ENCODE data around the gene PDE4D.

Gene PDE4D

GRCh38 chr5:59002162-59002825 lies 891.2 kb downstream of the PDE4D start:
- no peaks in the 10 kb centered on the region for H3K9me2 ChIP-seq (replicated peaks; ENCODE audit: insufficient read depth, low read length)
- H2AFZ ChIP-seq (ENCODE audit: low read length) = no peak overlapping the region
- H3F3A ChIP-seq (ENCODE audit: insufficient read depth, low read length) = no peaks in the 10 kb centered on the region
- TF ChIP-seq EZH2 (optimal IDR thresholded peaks at IDR 0.05; ENCODE audit: low read depth, low read length) (no peak), CTCF (IDR thresholded peaks at IDR 0.05; ENCODE audit: low read length) (no peak), EZH2phosphoT487 (IDR thresholded peaks at IDR 0.05; ENCODE audit: low read length) (no peak)
- DNase-seq = no peak
- no peaks in the 10 kb centered on the region for H3K79me2 ChIP-seq (ENCODE audit: low read length)
- H3K4me2 ChIP-seq (ENCODE audit: low read depth, low read length) = no peak overlapping the region
- H3K9me3 ChIP-seq (replicated peaks; ENCODE audit: insufficient read depth, low read length) = no peaks in the 10 kb centered on the region
- no peak overlapping the region for H3K9ac ChIP-seq (ENCODE audit: low read length)
- H3K27ac ChIP-seq (ENCODE audit: low read length) = no peak overlapping the region
- H3K36me3 ChIP-seq (replicated peaks; ENCODE audit: insufficient read depth, low read length) = no peaks in the 10 kb centered on the region
- H3K4me1 ChIP-seq (ENCODE audit: low read length) = no peaks in the 10 kb centered on the region
- H3K4me3 ChIP-seq (ENCODE audit: low read length) = no peak overlapping the region
- no peaks in the 10 kb centered on the region for H4K20me1 ChIP-seq (ENCODE audit: insufficient read depth, low read length)
- no peaks in the 10 kb centered on the region for H3K27me3 ChIP-seq (replicated peaks; ENCODE audit: insufficient read depth, low read length)

GRCh38 chr5:59001716-59002115 lies 891.8 kb downstream of the PDE4D start:
- H3K4me1 ChIP-seq (ENCODE audit: low read length) = no peaks in the 10 kb centered on the region

GRCh38 chr5:59001154-59001553 lies 892.4 kb downstream of the PDE4D start:
- no peaks in the 10 kb centered on the region for H3F3A ChIP-seq (ENCODE audit: insufficient read depth, low read length)
- H4K20me1 ChIP-seq (ENCODE audit: insufficient read depth, low read length) = no peaks in the 10 kb centered on the region
- H3K4me2 ChIP-seq (ENCODE audit: low read depth, low read length) = no peak overlapping the region
- H3K4me3 ChIP-seq (ENCODE audit: low read length) = no peak overlapping the region
- no peak overlapping the region for H2AFZ ChIP-seq (ENCODE audit: low read length)
- TF ChIP-seq CTCF (IDR thresholded peaks at IDR 0.05; ENCODE audit: low read length) (no peak), EZH2phosphoT487 (IDR thresholded peaks at IDR 0.05; ENCODE audit: low read length) (no peak), EZH2 (optimal IDR thresholded peaks at IDR 0.05; ENCODE audit: low read depth, low read length) (no peak)
- H3K27ac ChIP-seq (ENCODE audit: low read length) = no peak overlapping the region
- no peak overlapping the region for H3K9ac ChIP-seq (ENCODE audit: low read length)
- H3K4me1 ChIP-seq (ENCODE audit: low read length) = no peaks in the 10 kb centered on the region
- no peak for DNase-seq
- no peaks in the 10 kb centered on the region for H3K9me3 ChIP-seq (replicated peaks; ENCODE audit: insufficient read depth, low read length)
- H3K79me2 ChIP-seq (ENCODE audit: low read length) = no peaks in the 10 kb centered on the region
- no peaks in the 10 kb centered on the region for H3K9me2 ChIP-seq (replicated peaks; ENCODE audit: insufficient read depth, low read length)
- H3K36me3 ChIP-seq (replicated peaks; ENCODE audit: insufficient read depth, low read length) = no peaks in the 10 kb centered on the region
- H3K27me3 ChIP-seq (replicated peaks; ENCODE audit: insufficient read depth, low read length) = no peaks in the 10 kb centered on the region

More at GRCh38 chr5:59001716-59002115, 891.8 kb downstream of the PDE4D start:
- Histone ChIP-seq H3K27ac (ENCODE audit: low read length) (no peak overlapping the region), H3K9me3 (replicated peaks; ENCODE audit: insufficient read depth, low read length) (no peaks in the 10 kb centered on the region), H3K9ac (ENCODE audit: low read length) (no peak overlapping the region), H3K9me2 (replicated peaks; ENCODE audit: insufficient read depth, low read length) (no peaks in the 10 kb centered on the region), H4K20me1 (ENCODE audit: insufficient read depth, low read length) (no peaks in the 10 kb centered on the region), H3K4me2 (ENCODE audit: low read depth, low read length) (no peak overlapping the region), H3K79me2 (ENCODE audit: low read length) (no peaks in the 10 kb centered on the region), H3K4me3 (ENCODE audit: low read length) (no peak overlapping the region), H3K27me3 (replicated peaks; ENCODE audit: insufficient read depth, low read length) (no peaks in the 10 kb centered on the region), H3F3A (ENCODE audit: insufficient read depth, low read length) (no peaks in the 10 kb centered on the region), H3K36me3 (replicated peaks; ENCODE audit: insufficient read depth, low read length) (no peaks in the 10 kb centered on the region), H2AFZ (ENCODE audit: low read length) (no peak overlapping the region)
- no peak for DNase-seq
- TF ChIP-seq EZH2phosphoT487 (IDR thresholded peaks at IDR 0.05; ENCODE audit: low read length) (no peak), EZH2 (optimal IDR thresholded peaks at IDR 0.05; ENCODE audit: low read depth, low read length) (no peak), CTCF (IDR thresholded peaks at IDR 0.05; ENCODE audit: low read length) (no peak)

All from MM.1S (cell line).